Lower leg skin (tissue), 4 donors: Measurements from ENCODE around the gene PITPNB. TPM values are rescaled to one million over a fixed set of nuclear protein-coding genes. Genes with fewer than 3 reads are reported as not detected.

Experiments used
- DNase-seq, 2 donors: peaks; one replicate each; pipeline ENCODE4 v3.0.0-alpha.2; 2019; ENCODE audit warnings: low spot score in 2 of 2
- H3K4me3 ChIP-seq: fragments of 200-600 bp; sonication (generic); 2 replicates; pipeline ENCODE4 v1.5.1; 2017; ENCODE audit warnings: mild to moderate bottlenecking, low read depth; ENCODE audit not compliant: poor library complexity, severe bottlenecking
- POLR2A ChIP-seq, 2 donors: fragments of 450-650 bp; IDR thresholded peaks; one replicate each; pipeline ENCODE4 v1.6.1; 2016 to 2017; ENCODE audit warnings: antibody characterized with exemption in 2 of 2, mild to moderate bottlenecking in 1 of 2, moderate library complexity in 1 of 2
- WGBS, 2 donors: methylation state at CpG; one replicate each; pipeline ENCODE4 v1.1.5; 2018; 5-methylcytosine and 5-hydroxymethylcytosine counted together
- intact Hi-C: fragments of 100-400 bp; cut with DNase I; formaldehyde crosslinking; loops from one replicate; pipeline ENCODE4 v1.15.0; 2023; ENCODE audit warnings: low total_unique reads
- microRNA-seq, 2 donors: library from miRNA; unstranded; fragments of <30 nt; microRNA quantifications; one replicate each; pipeline ENCODE4, GENCODE V29; 2016; ENCODE audit warnings: borderline replicate concordance in 2 of 2, borderline number of aligned reads in 1 of 2
- total RNA-seq, 4 donors: library from RNA; depleted of rRNA; stranded (reverse); fragments of >200 nt; gene quantifications; one replicate each; pipeline ENCODE4 v1.1.0, GENCODE V29; 2016
- TF ChIP-seq, protein P1 (sequence below), 3 donors: fragments of 450-650 bp; IDR thresholded peaks; one replicate each; pipeline ENCODE4 v1.5.1; 2016; ENCODE audit warnings: antibody characterized with exemption in 3 of 3, mild to moderate bottlenecking in 3 of 3, moderate library complexity in 2 of 3

The PITPNB gene
- total RNA-seq, 4 donors from 2014 or later, result 22.1 to 36.5 (median 29.7) TPM

GRCh38 chr22:27804470-27805297 lies 114.4 kb downstream of the PITPNB start:
- H3K4me3 ChIP-seq, result no peak overlapping the region
- TF ChIP-seq POLR2A (IDR thresholded peaks at IDR 0.05), result no peak
- TF ChIP-seq, protein P1, sequence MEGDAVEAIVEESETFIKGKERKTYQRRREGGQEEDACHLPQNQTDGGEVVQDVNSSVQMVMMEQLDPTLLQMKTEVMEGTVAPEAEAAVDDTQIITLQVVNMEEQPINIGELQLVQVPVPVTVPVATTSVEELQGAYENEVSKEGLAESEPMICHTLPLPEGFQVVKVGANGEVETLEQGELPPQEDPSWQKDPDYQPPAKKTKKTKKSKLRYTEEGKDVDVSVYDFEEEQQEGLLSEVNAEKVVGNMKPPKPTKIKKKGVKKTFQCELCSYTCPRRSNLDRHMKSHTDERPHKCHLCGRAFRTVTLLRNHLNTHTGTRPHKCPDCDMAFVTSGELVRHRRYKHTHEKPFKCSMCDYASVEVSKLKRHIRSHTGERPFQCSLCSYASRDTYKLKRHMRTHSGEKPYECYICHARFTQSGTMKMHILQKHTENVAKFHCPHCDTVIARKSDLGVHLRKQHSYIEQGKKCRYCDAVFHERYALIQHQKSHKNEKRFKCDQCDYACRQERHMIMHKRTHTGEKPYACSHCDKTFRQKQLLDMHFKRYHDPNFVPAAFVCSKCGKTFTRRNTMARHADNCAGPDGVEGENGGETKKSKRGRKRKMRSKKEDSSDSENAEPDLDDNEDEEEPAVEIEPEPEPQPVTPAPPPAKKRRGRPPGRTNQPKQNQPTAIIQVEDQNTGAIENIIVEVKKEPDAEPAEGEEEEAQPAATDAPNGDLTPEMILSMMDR (IDR thresholded peaks at IDR 0.05), result no peak
- intact Hi-C loops, result no loop called here
- WGBS, 2 donors, result 35 to 56% methylated on average over 22 to 30 of the region's 31 CpGs
- DNase-seq, result peak in 1 of 2 donors; percentile 93

GRCh38 chr22:27803841-27804415 lies 115.1 kb downstream of the PITPNB start:
- intact Hi-C loops, result no loop called here
- WGBS, 2 donors, result 75 to 77% methylated on average over 11 of the region's 11 CpGs
- H3K4me3 ChIP-seq, result no peak overlapping the region
- TF ChIP-seq, protein P1 (IDR thresholded peaks at IDR 0.05), result no peak
- TF ChIP-seq POLR2A (IDR thresholded peaks at IDR 0.05), result no peak
- DNase-seq, result no peak

DNA sequence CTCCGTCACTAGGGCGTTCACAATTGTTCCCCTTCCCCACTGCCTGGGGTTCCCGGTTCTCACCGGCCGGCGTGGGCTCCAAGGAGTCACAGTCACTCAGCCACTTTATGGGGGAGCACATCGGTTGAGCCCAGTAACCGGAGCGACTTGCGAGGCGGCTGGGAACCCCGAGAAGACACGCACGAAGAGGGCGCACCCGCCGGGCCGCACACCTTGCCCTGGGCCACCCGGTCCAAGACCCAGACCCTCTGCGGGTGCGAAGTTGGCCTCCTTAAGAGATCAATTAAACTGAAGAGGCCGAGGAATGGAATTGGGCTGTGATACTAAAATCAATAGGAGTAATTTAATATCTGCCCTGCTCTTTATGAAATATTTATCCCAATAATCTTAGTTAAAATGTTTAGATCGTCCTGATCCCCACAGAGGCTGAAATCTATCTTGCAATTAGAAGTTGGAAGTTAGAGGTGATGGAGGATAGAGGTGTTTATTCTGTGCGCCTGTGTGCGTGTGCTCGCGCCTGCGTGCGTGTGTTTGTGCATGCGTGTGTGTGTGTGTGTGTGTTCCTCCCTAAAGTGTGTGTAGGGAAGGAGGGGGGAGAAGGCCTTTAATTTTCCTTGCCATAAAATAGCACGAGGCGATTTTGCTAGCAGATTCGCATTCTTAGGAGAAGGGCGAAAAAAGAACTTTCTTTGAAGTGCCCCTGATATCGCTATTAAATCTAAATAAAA lies 116.5 kb downstream of the PITPNB start:
- no peak for DNase-seq
- peak overlapping the region; percentile 50 for H3K4me3 ChIP-seq
- WGBS, 2 donors, result 26% methylated on average over 35 of the region's 35 CpGs
- TF ChIP-seq, protein P1 (IDR thresholded peaks at IDR 0.05), result no peak
- no peak for TF ChIP-seq POLR2A (IDR thresholded peaks at IDR 0.05)
- intact Hi-C loops, result no loop called here

Small RNA genes lying within 50 kb of the gene (microRNA-seq; reads per million reads assigned to microRNA genes)
- 0 reads per million in 2 donors for gene MIR3199-1
- 0 reads per million in 2 donors for gene MIR3199-2

Other genes with a start within 250 kb of the PITPNB start
- gene MN1, start 117.5 kb downstream of the PITPNB start, total RNA-seq, result 1 to 10 TPM; 1.7 to 7.0 (median 2.4) TPM